ENCODE results near the gene ISL2.

GRCh38 chr15:76349301-76350070, 12.9 kb downstream of the ISL2 start:
- TF ChIP-seq POLR2A (IDR thresholded peaks at IDR 0.05) (no peak), CTCF (IDR thresholded peaks at IDR 0.05) (no peak)

All from testis (tissue), 2 donors.